ENCODE results near the gene PHPT1.
"Not testable (repeated sequence)": the region's sequence is repeated elsewhere in the genome, so short reads cannot be mapped to it uniquely, and the experiment has no call there.

PHPT1 gene

GRCh38 chr9:136823136-136824046 is 25.8 kb upstream of the PHPT1 start:
- peak; percentile 34 for DNase-seq

GRCh38 chr9:136824496-136825225 is 24.5 kb upstream of the PHPT1 start:
- DNase-seq = no peak

DNA sequence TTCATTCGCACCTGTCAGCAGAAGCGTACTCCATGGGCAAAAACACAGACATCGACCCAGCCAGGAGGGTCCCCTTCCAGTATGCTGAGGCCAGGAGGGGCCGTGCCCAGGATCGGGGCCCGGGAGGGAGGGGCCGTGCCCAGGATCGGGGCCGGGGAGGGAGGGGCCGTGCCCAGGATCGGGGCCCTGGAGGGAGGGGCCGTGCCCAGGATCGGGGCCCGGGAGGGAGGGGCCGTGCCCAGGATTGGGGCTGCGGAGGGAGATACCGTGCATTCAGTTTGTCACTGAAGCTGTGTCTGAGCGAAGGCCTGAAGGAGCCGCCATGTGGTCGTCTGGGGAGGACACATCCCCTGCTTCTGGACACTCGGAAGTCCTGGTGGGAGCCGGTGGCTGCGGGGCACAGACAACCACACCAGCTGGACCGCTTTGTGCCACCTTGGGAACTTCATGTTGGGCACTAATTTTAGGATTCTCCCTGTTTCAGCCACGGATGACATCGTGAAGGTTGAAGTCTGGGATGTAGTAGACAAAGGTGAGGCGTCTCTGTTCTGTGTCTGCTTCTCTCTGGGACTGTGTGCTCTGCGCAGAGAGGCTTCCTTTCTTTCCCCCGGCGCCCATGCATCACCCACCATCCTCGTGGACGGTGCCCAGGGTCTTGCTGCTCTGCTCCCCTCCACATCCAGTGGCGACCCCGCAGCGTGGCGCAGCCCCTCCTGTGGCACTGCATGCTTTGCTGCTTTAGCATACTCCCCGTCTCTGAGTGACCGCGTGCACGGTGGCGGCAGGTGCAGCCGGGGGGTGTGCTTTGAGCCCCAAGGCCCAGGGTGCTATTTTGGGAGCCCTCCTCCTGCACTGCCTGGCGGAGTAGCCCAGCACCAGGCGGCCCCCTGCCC is 23.7 kb upstream of the PHPT1 start:
- peak; percentile 25 for DNase-seq

- no peak for DNase-seq
These were observed 23.0 kb upstream of the PHPT1 start for GRCh38 chr9:136826188-136826541.

GRCh38 chr9:136826703-136827582 is 22.3 kb upstream of the PHPT1 start:
- DNase-seq = no peak

DNA sequence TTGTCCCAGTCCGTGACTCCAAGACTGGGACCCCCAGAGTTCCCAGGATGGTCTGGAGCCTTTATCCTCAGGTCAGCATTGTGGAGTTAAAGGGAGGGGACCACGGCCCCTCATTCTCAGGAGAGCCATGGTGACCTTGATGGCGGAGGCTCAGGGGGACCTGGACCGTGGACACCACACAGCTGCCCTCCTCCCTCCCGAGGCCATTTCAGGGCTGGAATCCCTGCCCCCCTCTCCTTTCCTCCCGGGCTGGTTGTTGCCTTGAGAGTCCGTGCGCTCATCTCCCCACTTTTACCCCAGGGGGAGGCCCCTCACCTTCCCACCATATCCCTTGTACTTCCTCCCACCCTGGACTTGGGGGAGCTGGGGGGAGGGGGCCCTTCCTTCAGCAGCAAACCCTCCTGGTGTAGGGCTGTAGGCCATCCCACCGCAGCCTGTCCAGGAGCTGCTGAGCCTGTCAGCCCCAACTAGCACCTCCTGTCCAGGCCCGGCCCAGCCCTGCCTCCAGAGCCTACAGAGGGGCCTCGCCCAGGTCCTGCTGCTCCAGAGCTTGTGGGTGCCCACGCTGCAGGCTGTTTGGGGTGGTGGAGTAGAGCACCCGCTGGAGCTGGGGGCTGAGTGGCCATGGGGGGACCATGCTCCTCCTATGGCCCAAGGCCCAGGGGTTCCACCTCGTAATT is 21.3 kb upstream of the PHPT1 start:
- peak; percentile 26 for DNase-seq

DNA sequence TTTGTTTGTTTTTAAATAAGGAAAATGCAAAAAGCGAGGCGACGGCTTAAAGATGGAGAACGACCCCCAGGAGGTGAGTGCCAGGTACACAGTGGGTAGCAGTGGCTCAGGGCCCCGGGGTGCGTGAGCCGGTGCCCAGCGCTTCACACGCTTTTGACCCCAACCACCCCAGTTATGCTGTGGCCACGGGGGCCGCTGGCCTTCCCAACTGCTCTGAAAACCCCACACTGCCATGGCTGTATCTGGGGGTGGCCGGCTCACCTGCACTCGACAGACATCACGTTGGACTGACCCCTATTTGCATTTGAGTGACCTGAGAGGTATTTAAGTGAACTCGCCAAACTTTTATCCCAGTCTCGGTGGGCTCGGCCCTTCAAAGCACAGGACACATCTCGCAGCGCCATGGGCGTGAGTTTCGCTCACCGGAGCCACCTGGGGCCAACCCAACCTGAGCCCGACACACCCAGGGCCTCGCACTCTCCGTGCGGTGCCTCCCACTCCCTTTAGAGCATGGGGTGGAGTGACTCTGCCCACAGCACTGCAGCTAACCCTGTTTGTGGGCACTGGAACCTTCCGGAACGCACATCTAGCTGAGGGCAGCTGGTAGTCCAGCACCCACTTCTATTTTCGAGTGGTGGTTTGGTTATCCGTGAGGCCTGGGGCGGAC is 20.6 kb upstream of the PHPT1 start:
- no peak for DNase-seq

- DNase-seq = peak; percentile 29
These were observed 19.8 kb upstream of the PHPT1 start for GRCh38 chr9:136829412-136829811.

DNA sequence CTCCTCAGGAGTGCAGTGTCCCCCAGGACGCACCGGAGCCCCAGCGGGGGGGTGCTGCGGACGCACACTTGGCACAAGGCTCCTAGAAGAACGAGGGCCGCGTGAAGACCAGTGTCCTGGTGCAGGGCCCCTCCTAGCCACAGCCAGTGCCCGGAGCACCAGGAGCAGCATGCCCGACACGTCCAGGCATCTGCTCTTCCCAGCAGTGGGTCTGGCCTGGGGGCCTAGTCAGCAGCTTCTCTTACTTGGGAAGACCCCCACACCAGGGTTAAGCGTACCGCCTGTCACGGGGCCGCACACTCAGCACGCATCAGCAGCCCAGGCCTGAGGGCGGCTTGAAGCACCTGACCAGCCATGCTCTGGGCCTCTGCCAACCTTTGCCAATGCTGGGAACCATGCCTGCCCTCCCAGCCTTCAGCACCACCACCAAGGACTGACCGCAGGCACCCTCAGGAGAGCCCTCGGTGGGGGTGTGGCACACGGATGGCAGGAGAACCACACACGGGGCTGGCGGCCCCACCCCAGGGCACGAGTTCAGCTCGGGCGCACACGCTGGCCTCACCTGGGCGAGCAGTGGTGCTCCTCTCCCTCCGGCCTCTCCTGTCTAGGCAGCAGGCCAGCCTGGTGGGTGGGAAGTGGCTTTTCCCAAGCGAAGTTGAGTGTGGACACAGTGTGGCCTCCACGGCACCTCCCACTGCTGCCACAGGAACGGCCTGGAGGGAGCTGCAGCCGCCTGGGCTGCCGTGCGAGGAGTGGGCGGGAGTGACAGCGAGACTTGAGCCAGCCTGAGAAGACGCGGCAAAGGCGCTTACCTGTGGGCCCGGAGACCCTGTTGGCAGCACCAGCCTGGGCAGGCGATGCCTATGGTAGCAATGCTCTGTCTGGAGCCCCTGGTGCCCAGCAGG is 19.0 kb upstream of the PHPT1 start:
- peak; percentile 23 for DNase-seq

GRCh38 chr9:136831002-136831719 is 18.0 kb upstream of the PHPT1 start:
- DNase-seq = no peak

- no peak for DNase-seq
These were observed 17.5 kb upstream of the PHPT1 start for GRCh38 chr9:136831720-136832104.

DNA sequence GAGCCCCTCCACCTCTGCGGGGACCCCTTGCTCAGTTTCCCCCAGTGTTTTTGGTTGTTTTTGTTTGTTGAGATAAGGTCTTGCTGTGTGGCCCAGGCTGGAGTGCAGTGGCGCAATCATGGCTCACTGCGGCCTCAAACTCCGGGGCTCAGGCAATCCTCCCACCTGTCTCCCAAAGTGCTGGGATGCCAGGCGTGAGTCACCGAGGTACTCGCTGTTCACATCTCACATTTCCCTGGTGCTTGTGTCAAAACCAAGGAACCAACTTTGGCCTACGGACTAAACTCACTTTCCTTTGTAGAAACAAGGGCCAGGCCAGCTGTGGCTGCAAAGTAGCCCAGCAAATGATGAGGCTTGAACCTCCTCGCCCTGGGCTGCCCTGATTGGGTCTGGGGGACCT is 16.6 kb upstream of the PHPT1 start:
- no peak for DNase-seq

- DNase-seq = not testable (repeated sequence)
These were observed 15.7 kb upstream of the PHPT1 start for GRCh38 chr9:136833381-136834048.

DNA sequence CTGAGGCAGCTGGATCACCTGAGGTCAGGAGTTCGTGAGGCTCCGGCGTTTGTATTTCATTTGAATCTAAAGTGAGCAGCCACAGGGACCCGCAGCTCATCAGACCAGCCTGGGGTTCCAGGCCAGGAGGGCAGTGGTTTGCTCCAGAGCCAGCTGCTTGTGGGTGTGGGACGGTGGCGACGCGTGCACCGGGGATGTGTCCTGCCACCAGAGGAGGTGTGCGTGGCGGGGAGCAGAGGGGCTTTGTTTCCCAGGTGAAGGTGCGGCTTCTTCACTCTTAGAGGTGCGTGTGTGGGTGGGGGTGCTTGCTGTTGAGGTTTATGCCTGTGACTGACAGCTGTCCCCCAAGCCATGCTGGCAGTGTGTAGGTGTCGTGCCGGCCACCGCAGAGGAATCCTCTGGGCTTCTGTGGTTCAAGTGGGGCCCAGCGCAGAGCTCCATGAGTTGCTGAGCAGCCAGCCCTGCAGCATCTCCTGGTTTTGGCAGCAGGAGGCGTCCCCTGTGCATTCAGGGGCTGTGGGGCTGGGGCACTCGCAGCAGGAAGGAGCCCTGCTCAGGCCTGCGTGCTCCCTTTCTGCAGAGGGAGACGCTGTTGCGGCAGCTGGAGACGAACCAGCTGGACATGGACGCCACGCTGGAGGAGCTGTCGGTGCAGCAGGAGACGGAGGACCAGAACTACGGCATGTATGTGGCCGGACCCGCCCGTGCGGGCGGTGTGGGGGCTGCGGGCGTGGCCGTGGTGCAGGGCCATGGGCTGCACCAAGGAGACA is 13.9 kb upstream of the PHPT1 start:
- peak; percentile 37 for DNase-seq

GRCh38 chr9:136835932-136836904 is 13.0 kb upstream of the PHPT1 start:
- DNase-seq = peak; percentile 40

- peak; percentile 40 for DNase-seq
These were observed 11.9 kb upstream of the PHPT1 start for GRCh38 chr9:136837146-136837855.
